HG03135 (cell line): Measurements from ENCODE around the gene OR5A2.
"Not testable (repeated sequence)": the region's sequence is repeated elsewhere in the genome, so short reads cannot be mapped to it uniquely, and the experiment has no call there.

Experiments
- ATAC-seq: cut with Tn5 transposase; IDR thresholded peaks from one replicate; pipeline ENCODE4 v1.9.1; 2021; ENCODE audit warnings: mild to moderate bottlenecking, moderate library complexity; ENCODE audit not compliant: unreplicated experiment

The OR5A2 gene

DNA sequence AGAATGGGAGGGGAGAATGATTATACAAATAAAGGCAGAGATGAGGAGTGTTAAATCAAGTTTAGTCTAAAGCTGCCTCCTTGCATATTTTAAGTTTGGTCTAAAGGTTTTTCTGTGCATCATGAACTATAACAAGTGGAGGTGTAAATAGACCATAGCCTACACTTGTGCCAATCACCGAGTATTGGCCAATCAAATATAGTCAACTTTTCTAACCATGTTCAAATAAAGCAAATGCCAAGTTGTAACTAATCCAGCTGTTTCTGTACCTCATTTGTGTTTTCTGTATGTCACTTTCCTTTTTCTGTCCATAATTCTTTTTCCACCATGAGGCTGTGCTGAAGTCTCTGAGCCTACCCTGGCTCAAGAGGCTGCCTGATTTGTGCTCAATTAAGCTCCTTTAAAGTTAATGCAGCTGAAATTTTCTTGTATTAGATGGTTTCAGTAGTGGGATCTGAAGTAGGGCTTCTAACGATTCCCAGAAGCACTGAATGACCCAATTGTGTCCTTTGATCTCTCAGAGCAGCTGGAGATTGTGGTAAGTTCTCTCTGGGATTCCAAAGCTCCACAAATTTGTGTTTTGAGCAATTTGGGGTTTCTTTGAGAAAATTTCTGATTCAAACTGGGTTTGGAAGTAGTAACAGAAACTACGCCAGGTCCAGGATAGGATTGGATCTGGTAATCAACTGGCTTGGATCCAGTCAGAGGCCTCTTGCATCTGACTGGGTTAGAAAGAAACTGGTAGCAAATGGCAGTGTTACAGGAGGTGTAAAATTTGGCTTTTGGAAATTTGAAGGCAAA is 25.6 kb downstream of the OR5A2 start:
- no peak for ATAC-seq

DNA sequence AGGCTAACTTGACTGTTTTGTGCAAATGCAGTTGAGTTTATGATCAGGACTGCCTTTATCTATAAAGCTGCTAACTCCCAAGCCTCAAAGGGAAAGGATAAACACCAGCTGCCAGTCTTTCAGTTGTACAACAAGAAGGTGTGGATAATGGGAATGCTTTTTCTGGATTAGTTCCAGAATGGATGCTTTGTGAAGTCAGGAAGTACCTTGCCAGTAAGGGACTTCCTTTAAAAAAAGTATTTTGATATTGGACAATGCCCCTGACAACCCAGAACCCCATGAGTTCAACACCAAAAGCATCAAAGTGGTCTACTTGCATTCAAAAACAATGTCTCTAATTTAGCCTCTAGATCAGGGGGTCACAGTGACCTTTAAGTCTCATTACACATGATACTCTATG is 32.0 kb downstream of the OR5A2 start:
- ATAC-seq = no peak

DNA sequence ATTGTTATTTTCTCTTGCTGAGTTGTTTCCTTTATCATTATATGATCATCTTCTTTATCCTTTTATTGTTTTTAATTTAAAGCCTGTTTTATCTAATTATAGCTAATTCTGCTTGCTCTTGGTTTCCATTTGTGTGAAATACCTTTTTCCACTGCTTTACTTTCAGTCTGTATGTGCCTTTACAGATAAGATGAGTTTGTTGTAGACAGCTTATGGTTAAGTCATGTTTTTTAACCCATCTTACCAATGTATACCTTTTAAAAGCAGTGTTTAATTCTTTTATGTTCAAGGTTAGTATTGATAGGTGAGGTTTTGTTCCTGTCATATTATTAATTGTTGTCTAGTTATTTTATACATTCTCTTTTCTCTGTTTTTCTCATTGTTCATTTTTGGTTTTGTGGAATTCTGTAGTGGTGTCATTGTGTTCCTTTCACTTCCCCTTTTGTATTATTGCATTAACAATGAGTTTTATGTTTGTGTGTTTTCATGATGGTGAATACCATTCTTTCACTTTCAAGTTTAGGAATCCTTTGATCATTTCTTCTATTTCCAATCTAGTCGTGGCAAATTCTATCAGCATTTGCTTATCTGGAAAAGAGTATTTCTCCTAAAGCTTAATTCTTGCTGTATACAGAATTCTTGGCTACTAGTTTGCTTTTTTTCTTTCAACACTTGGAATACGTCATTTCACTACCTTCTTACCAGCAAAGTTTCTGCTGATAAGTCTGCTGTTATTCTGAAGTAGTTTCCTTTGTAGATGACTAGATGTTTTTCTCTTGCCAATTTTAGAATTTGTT is 45.8 kb downstream of the OR5A2 start:
- ATAC-seq = peak; percentile 98

DNA sequence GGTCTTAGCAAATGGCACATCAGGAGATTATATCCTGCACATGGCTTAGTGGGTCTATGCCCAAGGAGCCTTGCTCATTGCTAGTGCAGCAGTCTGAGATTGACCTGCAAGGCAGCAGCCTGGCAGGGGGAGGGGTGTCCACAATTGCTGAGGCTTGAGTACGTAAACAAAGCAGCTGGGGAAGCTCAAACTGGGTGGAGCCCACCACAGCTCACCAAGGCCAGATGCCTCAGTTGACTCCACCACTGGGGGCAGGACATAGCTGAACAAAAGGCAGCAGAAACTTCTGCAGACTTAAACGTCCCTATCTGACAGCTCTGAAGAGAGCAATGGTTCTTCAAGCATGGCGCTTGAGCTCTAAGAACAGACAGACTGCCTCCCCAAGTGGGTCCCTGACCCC is 53.9 kb downstream of the OR5A2 start:
- not testable (repeated sequence) for ATAC-seq

DNA sequence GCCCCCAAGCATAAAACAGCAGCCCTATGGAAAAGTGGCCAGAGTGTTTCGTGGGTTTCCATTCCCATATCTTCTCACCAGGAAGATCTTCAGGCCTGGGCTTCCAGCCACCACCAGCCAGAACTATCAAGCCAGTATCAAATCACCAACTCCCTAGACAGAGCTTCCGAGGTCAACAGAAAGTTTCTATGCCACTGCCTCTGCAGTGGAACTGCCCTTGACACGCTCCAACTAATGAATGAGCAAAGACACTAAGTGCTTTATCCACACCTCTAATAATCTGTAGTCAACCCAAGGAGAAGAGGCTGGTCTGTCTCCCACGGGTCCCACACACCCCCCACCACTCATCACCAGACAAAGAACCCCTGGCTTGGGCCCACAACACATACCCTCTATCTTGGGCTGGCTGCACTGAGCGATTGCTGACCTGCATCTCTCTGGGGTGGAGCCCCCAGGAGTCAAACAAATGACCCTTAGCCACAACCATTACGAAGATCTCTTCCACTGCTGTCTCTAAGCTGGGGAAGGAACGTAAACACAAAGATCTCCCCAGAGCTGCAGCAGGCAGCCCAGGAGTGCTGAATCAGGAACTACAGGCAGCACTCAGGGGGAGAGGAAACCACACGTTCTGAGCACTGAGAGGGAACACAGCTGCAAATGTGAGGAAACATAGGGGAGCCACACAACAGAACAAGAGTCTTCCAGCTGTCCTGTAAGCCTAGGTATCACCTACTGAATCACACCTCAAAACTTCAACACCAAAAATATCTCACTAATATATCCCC is 57.8 kb downstream of the OR5A2 start:
- ATAC-seq = no peak
